H1 (cell line): ENCODE measurements around the gene CPT1A. TPM values are rescaled to one million over a fixed set of nuclear protein-coding genes. Genes with fewer than 3 reads are reported as not detected.

Experiments used
- CTCF ChIA-PET: fragments of 300-600 bp; sonication (Branson Sonifier 250); formaldehyde crosslinking; loops from one replicate; lab custom pipeline; 2021; ENCODE audit not compliant: partially characterized antibody; lab: Charles Lee
- POLR2A ChIA-PET: fragments of 300-600 bp; sonication (Branson Sonifier 250); formaldehyde crosslinking; loops from one replicate; lab custom pipeline; 2021; ENCODE audit warnings: inconsistent platforms; ENCODE audit not compliant: partially characterized antibody; lab: Charles Lee
- DNase-seq, 2 experiments: peaks; one replicate each; pipeline versions ENCODE4 v3.0.0 to v3.0.0-alpha.2; 2010 to 2022; ENCODE audit warnings: low spot score in 2 of 2, low read depth in 1 of 2, mixed read lengths in 1 of 2
- FAIRE-seq: peaks from 2 replicates; lab custom pipeline; 2011; peaks lifted over from hg19 to GRCh38; lab: Jason Lieb, UNC
- H2AFZ ChIP-seq: 2 replicates; pipeline ENCODE4 v1.8.1; 2012; ENCODE audit warnings: low read length, inconsistent platforms
- H2AK5ac ChIP-seq: 2 replicates; pipeline ENCODE4 v1.6.1; 2013; ENCODE audit warnings: low read depth, low read length
- H2BK120ac ChIP-seq: replicated peaks from 2 replicates; pipeline ENCODE3; 2013; ENCODE audit warnings: low read depth, low read length, inconsistent platforms
- H2BK12ac ChIP-seq: 2 replicates; pipeline ENCODE4 v1.6.1; 2013; ENCODE audit warnings: low read depth, low read length
- H2BK15ac ChIP-seq: 2 replicates; pipeline ENCODE4 v1.6.1; 2013; ENCODE audit warnings: low read length
- H2BK20ac ChIP-seq: 2 replicates; pipeline ENCODE4 v1.6.1; 2013; ENCODE audit warnings: low read length
- H2BK5ac ChIP-seq: 2 replicates; pipeline ENCODE4 v1.6.1; 2013; ENCODE audit warnings: low read depth, low read length
- H3K14ac ChIP-seq: 2 replicates; pipeline ENCODE4 v1.6.1; 2013; ENCODE audit warnings: inconsistent platforms; ENCODE audit not compliant: insufficient read length
- H3K18ac ChIP-seq: 2 replicates; pipeline ENCODE4 v1.6.1; 2013; ENCODE audit warnings: low read length; ENCODE audit errors: extremely low read depth
- H3K23ac ChIP-seq: 2 replicates; pipeline ENCODE4 v1.6.1; 2013; ENCODE audit warnings: inconsistent platforms; ENCODE audit not compliant: insufficient read length
- H3K23me2 ChIP-seq: 2 replicates; pipeline ENCODE4 v1.6.1; 2013; ENCODE audit warnings: low read depth, low read length
- H3K27ac ChIP-seq: 2 replicates; pipeline ENCODE4 v1.6.1; 2011; ENCODE audit warnings: low read depth, low read length, inconsistent platforms
- H3K27me3 ChIP-seq, 4 experiments: replicated peaks in 1 of 4; 1 replicate in 1 of 4; 2 replicates in 3 of 4; pipeline versions ENCODE4 v1.6.1 to v1.8.1; 2011 to 2013; ENCODE audit warnings: low read length in 3 of 4, mild to moderate bottlenecking in 3 of 4, inconsistent platforms in 2 of 4, mixed read lengths in 2 of 4, moderate library complexity in 1 of 4; ENCODE audit not compliant: control insufficient read depth in 3 of 4, insufficient read depth in 3 of 4; ENCODE audit errors: extremely low read depth in 1 of 4
- H3K36me3 ChIP-seq, 4 experiments: 2 replicates each; pipeline versions ENCODE4 v1.6.1 to v1.8.1; 2011 to 2013; ENCODE audit warnings: mild to moderate bottlenecking in 4 of 4, low read length in 3 of 4, moderate library complexity in 2 of 4, control low read depth in 1 of 4, inconsistent platforms in 1 of 4; ENCODE audit not compliant: insufficient read depth in 4 of 4, control insufficient read depth in 2 of 4
- H3K4ac ChIP-seq: replicated peaks from 2 replicates; pipeline ENCODE3; 2013; ENCODE audit warnings: low read length, low read depth, mixed read lengths, inconsistent platforms; ENCODE audit not compliant: insufficient read length
- H3K4me1 ChIP-seq, 4 experiments: replicated peaks in 1 of 4; 1 replicate in 1 of 4; 2 replicates in 3 of 4; pipeline versions ENCODE4 v1.6.1 to v1.8.1; 2011 to 2013; ENCODE audit warnings: low read length in 3 of 4, inconsistent platforms in 2 of 4, mixed read lengths in 1 of 4; ENCODE audit not compliant: insufficient read depth in 4 of 4, control insufficient read depth in 3 of 4
- H3K4me2 ChIP-seq, 2 experiments: 2 replicates each; pipeline versions ENCODE4 v1.6.1 to v1.8.1; 2011 to 2013; ENCODE audit warnings: low read depth in 2 of 2, low read length in 2 of 2, control low read depth in 1 of 2, inconsistent platforms in 1 of 2, mild to moderate bottlenecking in 1 of 2; ENCODE audit not compliant: insufficient read depth in 1 of 2
- H3K4me3 ChIP-seq, 4 experiments: fragments of 200-600, 300-600 bp in 1 of 4; sonication (generic), shearing (Covaris generic), sonication (Bioruptor Twin) in 1 of 4; 2 replicates each; pipeline versions ENCODE4 v1.5.1 to v1.8.1; 2011 to 2016; ENCODE audit warnings: low read length in 4 of 4, low read depth in 3 of 4, control low read depth in 2 of 4, inconsistent platforms in 2 of 4, mild to moderate bottlenecking in 2 of 4, mixed read lengths in 1 of 4, moderate library complexity in 1 of 4; ENCODE audit not compliant: insufficient read depth in 2 of 4; ENCODE audit errors: extremely low read depth in 1 of 4
- H3K56ac ChIP-seq: replicated peaks from 2 replicates; pipeline ENCODE3; 2013; ENCODE audit warnings: low read depth, mild to moderate bottlenecking, mixed read lengths, low read length, inconsistent platforms; ENCODE audit not compliant: insufficient read length
- H3K79me1 ChIP-seq: 2 replicates; pipeline ENCODE4 v1.6.1; 2013; ENCODE audit warnings: low read depth, low read length, control low read depth
- H3K79me2 ChIP-seq, 2 experiments: 2 replicates each; pipeline versions ENCODE4 v1.6.1 to v1.8.1; 2012 to 2013; ENCODE audit warnings: low read length in 2 of 2, mild to moderate bottlenecking in 2 of 2, inconsistent platforms in 1 of 2; ENCODE audit not compliant: insufficient read depth in 2 of 2, control insufficient read depth in 1 of 2
- H3K9ac ChIP-seq, 4 experiments: replicated peaks in 1 of 4; 1 replicate in 1 of 4; 2 replicates in 3 of 4; pipeline versions ENCODE4 v1.6.1 to v1.8.1; 2011 to 2013; ENCODE audit warnings: low read depth in 3 of 4, low read length in 3 of 4, control low read depth in 2 of 4, mild to moderate bottlenecking in 2 of 4, moderate library complexity in 2 of 4, inconsistent platforms in 1 of 4; ENCODE audit errors: extremely low read depth in 1 of 4
- H3K9me3 ChIP-seq, 2 experiments: 2 replicates each; pipeline versions ENCODE4 v1.6.1 to v1.8.1; 2012 to 2013; ENCODE audit warnings: mild to moderate bottlenecking in 2 of 2, moderate library complexity in 2 of 2, control low read depth in 1 of 2, inconsistent platforms in 1 of 2, low read depth in 1 of 2, low read length in 1 of 2, mixed read lengths in 1 of 2; ENCODE audit not compliant: insufficient read depth in 2 of 2
- H4K20me1 ChIP-seq, 2 experiments: replicated peaks in 1 of 2; 2 replicates each; pipeline versions ENCODE3 to v1.8.1; 2011 to 2013; ENCODE audit warnings: inconsistent platforms in 2 of 2, low read length in 2 of 2, mild to moderate bottlenecking in 1 of 2; ENCODE audit not compliant: insufficient read depth in 2 of 2, control insufficient read depth in 1 of 2
- H4K5ac ChIP-seq: 2 replicates; pipeline ENCODE4 v1.6.1; 2013; ENCODE audit warnings: low read length, low read depth, mixed read lengths, inconsistent platforms; ENCODE audit not compliant: insufficient read length
- H4K8ac ChIP-seq: 2 replicates; pipeline ENCODE4 v1.8.0; 2013; ENCODE audit warnings: mild to moderate bottlenecking, moderate library complexity, low read length, inconsistent platforms; ENCODE audit not compliant: insufficient read depth; ENCODE audit errors: extremely low read depth
- H4K91ac ChIP-seq: replicated peaks from 2 replicates; pipeline ENCODE3; 2013; ENCODE audit warnings: low read length, mixed read lengths, inconsistent platforms; ENCODE audit not compliant: insufficient read length
- HDAC6 ChIP-seq: IDR thresholded peaks from one replicate; pipeline ENCODE4 v1.7.1; 2012; ENCODE audit warnings: low read depth, mild to moderate bottlenecking, inconsistent platforms, low read length, moderate library complexity
- KDM4A ChIP-seq: IDR thresholded peaks from one replicate; pipeline ENCODE4 v1.7.1; 2012; ENCODE audit warnings: low read depth, mild to moderate bottlenecking, moderate library complexity, low read length, inconsistent platforms; ENCODE audit not compliant: severe bottlenecking
- WGBS, 2 experiments: shearing (Covaris generic) in 1 of 2; methylation state at CpG; one replicate each; pipeline versions ENCODE4 v1.1.6 to v1.1.7; 2013 to 2015; ENCODE audit warnings: low lambda C conversion rate in 2 of 2, mixed read lengths in 2 of 2, inconsistent platforms in 1 of 2, low coverage in 1 of 2, missing lambda C conversion rate in 1 of 2; ENCODE audit not compliant: insufficient replicate concordance in 2 of 2, insufficient coverage in 1 of 2, insufficient read length in 1 of 2; ENCODE audit errors: extremely low coverage in 1 of 2, missing lambda C conversion rate in 1 of 2; 5-methylcytosine and 5-hydroxymethylcytosine counted together
- polyA plus RNA-seq, 7 experiments: library from polyadenylated mRNA; depleted of rRNA in 3 of 7; stranded (reverse) in 5 of 7; unstranded in 2 of 7; fragments of >200 nt in 5 of 7; fragments of 200-250 nt in 2 of 7; gene quantifications; 1 replicate in 5 of 7; 2 replicates in 1 of 7; 4 replicates in 1 of 7; pipeline versions ENCODE4 v1.2.1 to v1.2.3, GENCODE V29; 2011 to 2013; ENCODE audit warnings: missing spikeins in 2 of 7, mixed read lengths in 2 of 7
- total RNA-seq: library from RNA; stranded (reverse); fragmentation: NEBNext Ultra II Directional; extraction: Animal tissue kit (Norgen Biotek cat#: 25700); gene quantifications from 2 replicates; pipeline ENCODE4 v1.2.1, GENCODE V29; 2021

CPT1A gene
- total and polyA plus RNA-seq, 2 of the 8 experiments (the other 6 are each of a cell fraction or from before 2014, with no cell fraction given): 2.9 to 12.2 TPM

- H3K4me2 ChIP-seq: no peak overlapping the region
- H2AK5ac ChIP-seq: no peak overlapping the region
- no peaks in the 10 kb centered on the region for H3K36me3 ChIP-seq
- no peak overlapping the region for H2AFZ ChIP-seq
- H3K18ac ChIP-seq: no peak overlapping the region
- no peak overlapping the region for H3K23ac ChIP-seq
- TF ChIP-seq HDAC6 (no peak), KDM4A (no peak)
- no peak overlapping the region for H4K5ac ChIP-seq
- no peaks in the 10 kb centered on the region for H3K23me2 ChIP-seq
- FAIRE-seq (no peak), DNase-seq (no peak)
- H2BK120ac ChIP-seq: no peak overlapping the region
- H3K27ac ChIP-seq: no peak overlapping the region
- WGBS, 2 experiments: 89% methylated on average over 18 of the region's 20 CpGs; no CpG with 5 or more reads in 1 of the 2 experiments
- no peak overlapping the region for H2BK15ac ChIP-seq
- no peaks in the 10 kb centered on the region for H3K79me1 ChIP-seq
- no peak overlapping the region for H3K9ac ChIP-seq
- no peak overlapping the region for H3K4ac ChIP-seq
- H3K27me3 ChIP-seq: no peaks in the 10 kb centered on the region
- no peak overlapping the region for H4K8ac ChIP-seq
- no peak overlapping the region for H3K4me3 ChIP-seq
- no peaks in the 10 kb centered on the region for H3K79me2 ChIP-seq
- no peak overlapping the region for H2BK12ac ChIP-seq
- H3K56ac ChIP-seq: no peak overlapping the region
- no peaks in the 10 kb centered on the region for H3K4me1 ChIP-seq
- POLR2A ChIA-PET: no interaction called here
- H4K20me1 ChIP-seq: no peaks in the 10 kb centered on the region
- no peak overlapping the region for H2BK20ac ChIP-seq
- no peak overlapping the region for H4K91ac ChIP-seq
- no peaks in the 10 kb centered on the region for H3K9me3 ChIP-seq
- H3K14ac ChIP-seq: no peak overlapping the region
- CTCF ChIA-PET: interaction anchor here (0.6 to 2.1 kb wide), 2 partner anchors 25 to 200 kb away, joined by 3 to 12 read pairs; no protein-coding TSS in a partner anchor
- H2BK5ac ChIP-seq: no peak overlapping the region
These were observed 68.8 kb downstream of the CPT1A start for GRCh38 chr11:68772936-68773335.
